IPS DF 6.9 (cell line): ENCODE data around the gene BROX.
A peak's percentile ranks its signal among the peaks of the same experiment; 100 is the strongest.
"Not testable (repeated sequence)": the region's sequence is repeated elsewhere in the genome, so short reads cannot be mapped to it uniquely, and the experiment has no call there.

Experiments used
- DNase-seq: peaks from one replicate; pipeline ENCODE4 v3.0.0-alpha.2; 2013; ENCODE audit warnings: low read depth, low spot score
- H3K27ac ChIP-seq: one replicate; pipeline ENCODE4 v1.5.1; 2013; ENCODE audit warnings: low read length, control low read depth
- H3K27me3 ChIP-seq: 2 replicates; pipeline ENCODE4 v1.6.1; 2013; ENCODE audit warnings: mild to moderate bottlenecking, low read length; ENCODE audit not compliant: control insufficient read depth, insufficient read depth
- H3K36me3 ChIP-seq: 2 replicates; pipeline ENCODE4 v1.6.1; 2013; ENCODE audit warnings: low read length; ENCODE audit not compliant: control insufficient read depth, insufficient read depth
- H3K4me1 ChIP-seq: 2 replicates; pipeline ENCODE4 v1.6.1; 2013; ENCODE audit warnings: low read length; ENCODE audit not compliant: control insufficient read depth, insufficient read depth
- H3K4me3 ChIP-seq: 2 replicates; pipeline ENCODE4 v1.5.1; 2013; ENCODE audit warnings: mild to moderate bottlenecking, low read length
- H3K9me3 ChIP-seq: 2 replicates; pipeline ENCODE4 v1.6.1; 2013; ENCODE audit warnings: low read length, inconsistent platforms; ENCODE audit not compliant: control insufficient read depth, insufficient read depth
- WGBS: extraction: QIAGEN DNeasy Blood & Tissue Kit; methylation state at CpG from one replicate; pipeline ENCODE4 v1.1.7; 2013; ENCODE audit warnings: mixed read lengths, missing lambda C conversion rate; ENCODE audit not compliant: insufficient read length, insufficient coverage; 5-methylcytosine and 5-hydroxymethylcytosine counted together

The BROX gene

GRCh38 chr1:222712253-222713090, at the start of gene BROX, which contains the start of gene AIDA:
TSS of gene BROX (plus strand) at chr1:222712564. CDS start at chr1:222715700, 3,136 bp downstream.
TSS of gene AIDA (minus strand) at chr1:222712491. CDS start at chr1:222712317, 174 bp downstream.
- H3K4me1 ChIP-seq, result no peaks in the 10 kb centered on the region
- no peaks in the 10 kb centered on the region for H3K36me3 ChIP-seq
- DNase-seq, result peak; percentile 41
- H3K27me3 ChIP-seq, result no peaks in the 10 kb centered on the region
- no peak within 1 kb of the TSS for H3K27ac ChIP-seq
- H3K4me3 ChIP-seq, result peak within 1 kb of the TSS; percentile 73
- H3K9me3 ChIP-seq, result no peaks in the 10 kb centered on the region
- no CpG with 5 or more reads among the region's 62 CpGs for WGBS

GRCh38 chr1:222663431-222663934, 48.9 kb upstream of the BROX start:
- no CpG with 5 or more reads among the region's 4 CpGs for WGBS
- H3K36me3 ChIP-seq, result peaks cover 11% of the 10 kb centered on the region; the same call in 1 of the 2 replicates
- H3K4me3 ChIP-seq, result no peak overlapping the region
- H3K4me1 ChIP-seq, result no peaks in the 10 kb centered on the region
- DNase-seq, result no peak
- no peak overlapping the region for H3K27ac ChIP-seq
- H3K9me3 ChIP-seq, result no peaks in the 10 kb centered on the region
- no peaks in the 10 kb centered on the region for H3K27me3 ChIP-seq

- Histone ChIP-seq H3K27ac (no peak overlapping the region), H3K4me1 (no peaks in the 10 kb centered on the region), H3K4me3 (no peak overlapping the region), H3K9me3 (no peaks in the 10 kb centered on the region), H3K36me3 (peaks cover 11% of the 10 kb centered on the region; the same call in 1 of the 2 replicates), H3K27me3 (no peaks in the 10 kb centered on the region)
- no CpG with 5 or more reads among the region's 7 CpGs for WGBS
- no peak for DNase-seq
These were observed 46.4 kb upstream of the BROX start for GRCh38 chr1:222665964-222666363.

GRCh38 chr1:222668184-222668583, 44.2 kb upstream of the BROX start:
- not testable (repeated sequence) for DNase-seq, H3K27me3 ChIP-seq, H3K27ac ChIP-seq, H3K4me3 ChIP-seq, H3K4me1 ChIP-seq, H3K9me3 ChIP-seq
- peaks cover 11% of the 10 kb centered on the region; the same call in 1 of the 2 replicates for H3K36me3 ChIP-seq
- no CpG with 5 or more reads among the region's 4 CpGs for WGBS

GRCh38 chr1:222669107-222669506, 43.3 kb upstream of the BROX start:
- not testable (repeated sequence) for DNase-seq, H3K4me1 ChIP-seq, H3K36me3 ChIP-seq, H3K4me3 ChIP-seq, H3K27ac ChIP-seq, H3K27me3 ChIP-seq, H3K9me3 ChIP-seq
- WGBS, result no CpG with 5 or more reads among the region's 2 CpGs

- Histone ChIP-seq H3K9me3 (no peaks in the 10 kb centered on the region), H3K27ac (no peak overlapping the region), H3K4me1 (no peaks in the 10 kb centered on the region), H3K4me3 (no peak overlapping the region), H3K27me3 (no peaks in the 10 kb centered on the region), H3K36me3 (peaks cover 2% of the 10 kb centered on the region; the same call in 1 of the 2 replicates)
- no peak for DNase-seq
- WGBS, result no CpG with 5 or more reads among the region's 1 CpG
These were observed 42.3 kb upstream of the BROX start for GRCh38 chr1:222670110-222670509.

GRCh38 chr1:222680080-222680479, 32.3 kb upstream of the BROX start:
- Histone ChIP-seq H3K36me3 (peaks cover 3% of the 10 kb centered on the region; the same call in 1 of the 2 replicates), H3K27ac (no peak overlapping the region), H3K4me3 (no peak overlapping the region), H3K27me3 (no peaks in the 10 kb centered on the region), H3K9me3 (no peaks in the 10 kb centered on the region), H3K4me1 (no peaks in the 10 kb centered on the region)
- no peak for DNase-seq
- WGBS, result no CpG with 5 or more reads among the region's 1 CpG

GRCh38 chr1:222691016-222691415, 21.3 kb upstream of the BROX start:
- no peak for DNase-seq
- H3K27me3 ChIP-seq, result no peaks in the 10 kb centered on the region
- no peak overlapping the region for H3K4me3 ChIP-seq
- H3K9me3 ChIP-seq, result no peaks in the 10 kb centered on the region
- no CpG with 5 or more reads among the region's 1 CpG for WGBS
- peaks cover 3% of the 10 kb centered on the region; the same call in 1 of the 2 replicates for H3K36me3 ChIP-seq
- no peak overlapping the region for H3K27ac ChIP-seq
- H3K4me1 ChIP-seq, result no peaks in the 10 kb centered on the region

- WGBS, result no CpG with 5 or more reads among the region's 5 CpGs
- H3K36me3 ChIP-seq, result no peaks in the 10 kb centered on the region; the same call in 1 of the 2 replicates
- H3K4me3 ChIP-seq, result no peak overlapping the region
- DNase-seq, result no peak
- no peaks in the 10 kb centered on the region for H3K27me3 ChIP-seq
- H3K9me3 ChIP-seq, result no peaks in the 10 kb centered on the region
- no peaks in the 10 kb centered on the region for H3K4me1 ChIP-seq
- H3K27ac ChIP-seq, result no peak overlapping the region
These were observed 17.4 kb upstream of the BROX start for GRCh38 chr1:222694927-222695326.

GRCh38 chr1:222696741-222697140, 15.6 kb upstream of the BROX start:
- no peaks in the 10 kb centered on the region for H3K4me1 ChIP-seq
- H3K4me3 ChIP-seq, result no peak overlapping the region
- no CpG with 5 or more reads among the region's 8 CpGs for WGBS
- no peaks in the 10 kb centered on the region; the same call in 1 of the 2 replicates for H3K36me3 ChIP-seq
- no peaks in the 10 kb centered on the region for H3K9me3 ChIP-seq
- H3K27me3 ChIP-seq, result no peaks in the 10 kb centered on the region
- no peak for DNase-seq
- H3K27ac ChIP-seq, result no peak overlapping the region
